GM12801 (cell line): ENCODE results near the gene SSU72.

ENCODE experiments used
- TF ChIP-seq, protein P1 (sequence below): IDR thresholded peaks from one replicate; pipeline ENCODE4 v1.5.1; 2011; ENCODE audit warnings: control low read depth; ENCODE audit not compliant: insufficient read length; ENCODE audit errors: extremely low read depth

SSU72 gene

DNA sequence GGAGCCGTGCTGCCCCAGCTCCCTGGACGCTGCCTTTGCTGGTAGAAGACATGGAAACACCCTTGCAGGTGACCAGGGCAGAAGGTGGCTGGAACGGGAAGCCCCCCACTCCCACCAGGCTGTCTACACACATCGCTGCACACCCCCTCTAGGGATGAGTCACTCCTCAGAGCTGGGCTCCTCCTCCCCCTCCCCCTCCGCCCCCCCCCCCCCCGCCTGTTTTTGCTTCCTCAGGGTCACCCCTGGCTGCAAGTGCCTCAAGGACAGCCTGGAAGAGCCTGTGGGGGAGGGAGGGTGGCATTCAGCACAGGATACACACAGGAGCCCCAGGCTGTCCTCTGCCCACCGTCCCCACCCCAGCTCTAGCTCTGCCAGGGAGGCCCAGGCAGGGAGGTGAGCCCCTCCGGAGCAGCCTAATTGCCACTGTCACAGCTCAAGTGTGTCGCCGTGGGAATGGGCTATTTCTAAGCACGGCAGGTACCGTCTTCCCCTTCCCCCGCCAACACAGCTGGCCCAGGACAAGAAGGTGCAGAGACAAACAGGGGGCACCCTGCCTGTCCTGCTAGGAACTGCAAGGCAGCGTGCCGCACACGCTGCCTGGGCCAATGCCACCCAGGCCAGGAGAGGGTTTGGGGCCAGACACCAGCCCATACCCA, 22.7 kb upstream of the SSU72 start:
- TF ChIP-seq, protein P1, sequence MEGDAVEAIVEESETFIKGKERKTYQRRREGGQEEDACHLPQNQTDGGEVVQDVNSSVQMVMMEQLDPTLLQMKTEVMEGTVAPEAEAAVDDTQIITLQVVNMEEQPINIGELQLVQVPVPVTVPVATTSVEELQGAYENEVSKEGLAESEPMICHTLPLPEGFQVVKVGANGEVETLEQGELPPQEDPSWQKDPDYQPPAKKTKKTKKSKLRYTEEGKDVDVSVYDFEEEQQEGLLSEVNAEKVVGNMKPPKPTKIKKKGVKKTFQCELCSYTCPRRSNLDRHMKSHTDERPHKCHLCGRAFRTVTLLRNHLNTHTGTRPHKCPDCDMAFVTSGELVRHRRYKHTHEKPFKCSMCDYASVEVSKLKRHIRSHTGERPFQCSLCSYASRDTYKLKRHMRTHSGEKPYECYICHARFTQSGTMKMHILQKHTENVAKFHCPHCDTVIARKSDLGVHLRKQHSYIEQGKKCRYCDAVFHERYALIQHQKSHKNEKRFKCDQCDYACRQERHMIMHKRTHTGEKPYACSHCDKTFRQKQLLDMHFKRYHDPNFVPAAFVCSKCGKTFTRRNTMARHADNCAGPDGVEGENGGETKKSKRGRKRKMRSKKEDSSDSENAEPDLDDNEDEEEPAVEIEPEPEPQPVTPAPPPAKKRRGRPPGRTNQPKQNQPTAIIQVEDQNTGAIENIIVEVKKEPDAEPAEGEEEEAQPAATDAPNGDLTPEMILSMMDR, result no peak

DNA sequence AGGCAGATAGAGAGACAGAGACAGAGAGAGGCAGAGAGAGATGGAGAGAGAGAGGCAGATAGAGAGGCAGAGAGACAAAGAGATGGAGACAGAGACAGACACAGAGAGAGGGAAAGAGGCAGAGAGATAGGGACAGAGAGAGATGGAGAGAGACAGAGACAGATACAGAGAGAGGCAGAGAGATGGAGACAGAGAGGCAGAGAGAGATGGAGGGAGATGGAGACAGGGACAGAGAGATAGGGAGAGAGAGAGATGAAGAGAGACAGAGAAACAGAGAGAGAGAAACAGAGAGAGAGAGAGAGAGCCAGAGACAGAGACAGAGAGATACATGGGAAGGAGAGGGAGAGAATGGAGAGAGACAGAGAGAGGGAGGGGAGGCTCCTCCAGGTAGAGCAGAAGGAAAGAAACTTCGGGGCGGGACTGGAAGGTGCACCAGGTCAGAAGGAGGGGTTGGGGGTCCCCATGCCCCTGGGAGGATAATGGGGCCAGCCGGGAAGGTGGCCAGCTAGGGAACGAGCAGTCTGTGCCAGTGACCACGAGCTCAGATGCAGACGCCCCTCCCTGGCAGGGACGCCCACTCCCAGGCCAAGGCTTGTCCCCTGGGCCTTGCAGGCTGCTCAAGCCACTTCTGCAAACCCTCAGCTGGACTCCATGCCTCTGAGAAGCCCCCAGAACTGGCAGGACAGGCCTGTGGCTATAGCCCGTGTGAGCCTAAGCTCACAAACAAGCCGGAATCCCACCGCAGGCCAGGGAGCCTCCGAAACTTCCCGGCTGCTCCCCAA, 22.0 kb upstream of the SSU72 start:
- TF ChIP-seq, protein P1, result no peak

DNA sequence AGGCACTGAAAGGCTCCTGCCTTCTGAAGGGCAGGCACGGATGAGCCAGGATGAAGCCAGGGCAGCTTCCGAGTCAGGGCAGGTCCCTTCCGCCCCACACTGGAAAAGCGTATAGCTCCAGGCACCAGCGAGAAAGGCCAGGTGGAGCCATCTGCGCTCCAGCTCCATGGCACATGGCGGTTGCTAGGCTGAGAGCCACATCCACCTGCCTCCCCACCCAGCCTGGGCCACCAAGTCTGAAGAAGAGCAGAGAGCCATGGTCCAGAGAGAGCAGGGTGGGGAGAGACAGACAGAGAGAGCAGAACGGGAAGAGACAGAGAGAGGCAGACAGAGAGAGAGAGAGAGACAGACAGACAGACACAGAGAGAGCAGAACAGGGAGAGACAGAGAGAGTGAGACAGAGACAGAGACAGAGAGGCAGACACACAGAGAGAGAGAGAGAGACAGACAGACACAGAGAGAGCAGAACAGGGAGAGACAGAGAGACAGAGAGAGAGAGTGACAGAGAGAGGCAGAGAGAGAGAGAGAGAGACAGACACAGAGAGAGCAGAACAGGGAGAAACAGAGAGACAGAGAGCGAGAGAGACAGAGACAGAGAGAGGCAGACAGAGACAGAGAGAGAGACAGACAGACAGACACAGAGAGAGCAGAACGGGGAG, 20.1 kb upstream of the SSU72 start:
- TF ChIP-seq, protein P1, result no peak

DNA sequence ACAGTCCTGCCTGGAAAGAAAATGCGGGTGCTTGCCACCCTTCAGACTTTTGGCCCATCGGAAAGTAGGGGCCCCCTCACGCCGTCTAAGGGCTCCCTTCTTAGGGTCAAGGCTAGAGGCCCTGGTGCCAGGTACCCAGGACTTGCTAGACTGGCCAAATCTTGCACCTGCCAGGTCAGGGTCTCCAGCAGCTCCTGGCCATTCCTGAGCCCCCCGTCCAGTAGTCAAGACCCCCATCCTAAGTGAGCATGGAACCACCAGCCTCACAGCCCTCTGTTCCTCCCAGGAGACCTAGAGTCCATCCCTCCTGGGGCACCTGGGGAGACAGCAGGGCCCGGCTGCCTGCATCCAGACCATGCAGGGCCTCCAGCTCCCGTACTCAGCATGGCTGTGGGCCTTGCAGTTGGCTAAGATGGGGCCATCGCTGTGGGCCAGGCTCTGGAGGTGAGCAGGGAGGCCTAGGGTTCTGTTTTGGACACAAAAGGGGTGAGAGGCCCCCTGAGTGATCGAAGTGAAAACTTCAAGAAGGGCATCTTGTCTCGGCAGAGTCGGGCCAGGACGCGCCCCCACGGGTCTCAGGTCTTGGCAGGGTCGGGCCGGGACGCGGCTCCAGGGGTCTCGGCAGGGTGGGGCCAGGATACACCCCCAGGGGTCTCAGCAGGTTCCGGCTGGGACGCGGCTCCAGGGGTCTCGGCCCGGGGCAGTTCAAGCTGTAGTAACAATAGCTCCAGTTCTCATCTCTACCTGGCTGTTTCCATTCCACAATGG, 19.4 kb upstream of the SSU72 start:
- TF ChIP-seq, protein P1, result no peak

DNA sequence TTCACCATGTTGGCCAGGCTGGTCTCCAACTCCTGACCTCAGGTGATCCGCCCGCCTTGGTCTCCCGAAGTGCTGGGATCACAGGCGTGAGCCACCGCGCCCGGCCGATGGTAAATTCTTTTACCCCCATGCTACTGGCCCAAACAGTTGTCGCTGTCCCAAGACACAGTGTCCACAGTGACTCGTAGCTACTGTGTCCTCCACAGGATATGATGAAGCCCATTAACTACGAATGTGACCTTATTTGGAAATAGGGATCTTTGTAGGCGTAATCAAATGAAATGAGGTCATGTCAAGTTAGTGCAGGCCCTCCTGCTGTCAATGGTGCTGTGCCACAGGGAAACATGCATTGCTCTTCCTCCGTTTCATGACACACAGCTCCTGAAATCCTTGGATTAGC, 16.8 kb upstream of the SSU72 start:
- TF ChIP-seq, protein P1, result no peak

DNA sequence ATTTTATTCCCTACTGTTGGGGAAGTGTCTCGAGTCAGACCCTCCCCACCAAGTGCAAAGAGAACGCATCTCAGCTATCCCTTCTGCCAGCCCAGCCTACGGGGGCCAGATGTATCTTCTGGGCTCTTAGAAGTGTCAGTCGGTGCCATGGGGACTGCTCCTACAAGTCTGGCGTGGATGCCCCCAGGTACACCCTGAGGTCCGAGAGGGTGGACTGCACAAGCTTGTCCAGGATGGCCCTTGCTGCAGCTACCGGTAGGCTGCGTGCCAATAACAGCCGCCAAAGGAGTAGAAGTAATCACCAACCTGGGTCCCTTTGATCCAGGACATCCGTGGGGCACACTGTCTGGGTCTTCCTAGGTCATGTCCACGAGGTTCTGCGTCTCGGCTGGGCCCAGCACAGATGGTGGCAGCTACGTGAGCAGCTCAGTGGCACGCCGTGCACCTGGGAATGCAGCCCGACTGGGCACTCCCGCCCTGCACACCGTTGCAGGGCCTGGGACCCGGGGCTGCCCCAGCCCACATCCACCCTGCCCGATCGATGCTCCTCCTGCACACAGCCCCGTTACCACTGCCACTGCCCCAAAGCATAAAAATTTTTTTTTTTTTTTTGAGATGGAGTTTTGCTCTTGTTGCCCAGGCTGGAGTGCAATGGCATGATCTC, 8.8 kb upstream of the SSU72 start:
- TF ChIP-seq, protein P1, result no peak
